NCI-H1105 treated with DMSO at 0.1 percent for 48 hours (cell line): Measurements from ENCODE around the gene NSMCE4A.
"Not testable (repeated sequence)": the region's sequence is repeated elsewhere in the genome, so short reads cannot be mapped to it uniquely, and the experiment has no call there.

Experiments
- DNase-seq: peaks from one replicate; lab custom pipeline; 2025; lab: John Stamatoyannopoulos, UW

Gene NSMCE4A

GRCh38 chr10:121935702-121936101, 39.3 kb downstream of the NSMCE4A start:
- DNase-seq = no peak

GRCh38 chr10:121930268-121931085, 44.5 kb downstream of the NSMCE4A start:
- DNase-seq = not testable (repeated sequence)

DNA sequence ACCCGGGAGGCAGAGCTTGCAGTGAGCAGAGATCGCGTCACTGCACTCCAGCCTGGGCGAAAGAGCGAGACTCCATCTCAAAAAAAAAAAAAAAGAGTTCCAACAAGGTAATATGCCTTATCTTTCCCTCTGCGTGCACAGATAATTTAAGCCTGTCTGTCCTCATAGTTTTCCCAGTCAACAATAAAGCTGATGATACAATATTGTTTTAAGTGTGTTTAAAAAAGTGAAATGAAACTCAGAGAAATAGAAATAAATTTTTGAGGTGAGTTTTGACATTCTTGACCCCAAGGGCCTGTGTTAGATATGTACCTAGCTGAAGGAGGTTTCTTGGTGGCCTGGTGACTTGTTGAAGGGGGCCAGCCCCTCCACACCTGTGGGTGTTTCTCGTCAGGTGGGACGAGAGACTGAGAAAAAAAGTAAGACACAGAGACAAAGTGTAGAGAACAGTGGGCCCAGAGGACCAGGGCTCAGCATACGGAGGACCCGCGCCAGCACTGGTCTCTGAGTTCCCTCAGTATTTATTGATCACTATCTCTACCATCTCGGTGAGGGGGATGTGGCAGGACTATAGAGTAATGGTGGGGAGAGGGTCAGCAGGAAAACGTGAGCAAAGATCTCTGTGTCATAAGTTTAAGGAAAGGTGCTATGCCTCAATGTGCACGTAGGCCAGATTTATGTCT, 45.3 kb downstream of the NSMCE4A start:
- not testable (repeated sequence) for DNase-seq

- DNase-seq = no peak
These were observed 46.5 kb downstream of the NSMCE4A start for GRCh38 chr10:121928528-121928884.

GRCh38 chr10:121927841-121928527, 47.0 kb downstream of the NSMCE4A start, which contains the start of gene ATE1:
TSS of gene ATE1 (minus strand) at chr10:121928031. CDS start at chr10:121927949, 82 bp downstream.
- peak; percentile 81 for DNase-seq

DNA sequence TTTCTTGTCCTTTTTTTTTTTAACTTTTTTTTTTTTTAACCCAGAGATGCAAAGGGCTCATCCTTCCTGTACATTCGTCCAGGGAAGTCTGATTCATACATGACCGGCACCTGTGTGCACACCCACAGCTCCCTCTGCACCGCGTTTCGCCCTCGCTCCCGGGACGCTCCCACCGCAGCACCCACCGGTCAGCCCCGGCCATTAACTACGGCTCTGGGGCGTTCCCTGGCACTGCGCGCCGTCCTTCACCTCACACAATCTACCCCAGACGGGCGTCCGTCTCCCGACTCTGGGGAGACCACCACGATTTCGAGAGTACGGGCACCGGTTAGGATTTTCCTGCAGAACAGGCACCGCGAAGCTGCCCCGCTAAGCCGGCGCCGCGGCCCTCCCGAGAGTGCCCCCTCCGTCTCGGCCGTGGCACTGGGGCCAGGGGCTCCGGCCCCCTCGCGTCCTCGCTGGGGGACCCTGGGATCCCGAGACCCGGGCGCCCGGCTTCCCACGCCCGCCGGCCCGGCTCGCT, 47.6 kb downstream of the NSMCE4A start:
- DNase-seq = peak; percentile 28

DNA sequence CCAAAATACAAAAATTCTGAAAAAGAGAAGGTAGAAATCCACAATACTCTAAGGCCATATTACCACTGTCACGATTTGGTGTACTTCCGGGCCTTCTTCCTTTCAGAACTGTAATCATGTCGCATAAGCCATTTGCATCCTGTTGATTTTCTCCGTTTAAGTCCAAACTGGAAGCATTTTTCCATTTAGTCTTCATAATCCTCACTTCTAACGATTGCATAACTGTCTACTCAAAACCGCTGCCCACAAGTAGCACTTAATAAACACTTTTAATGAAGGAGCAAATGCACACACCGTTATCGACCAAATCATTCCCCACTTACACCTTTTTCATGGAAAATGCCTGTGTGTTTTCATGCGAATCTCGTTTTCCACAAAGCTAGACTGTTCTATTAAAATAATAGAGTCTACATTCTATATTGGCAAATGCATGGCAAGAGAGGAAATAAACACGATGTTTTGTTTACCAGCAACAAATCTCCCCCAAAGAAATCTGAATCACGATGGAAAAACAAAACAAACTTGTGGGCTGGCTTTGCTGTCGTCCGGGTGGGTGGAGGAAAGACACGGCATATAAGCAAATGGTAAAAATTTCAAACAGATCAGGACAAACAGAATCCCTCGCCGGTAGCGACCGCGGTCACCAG, 48.2 kb downstream of the NSMCE4A start:
- DNase-seq = no peak

DNA sequence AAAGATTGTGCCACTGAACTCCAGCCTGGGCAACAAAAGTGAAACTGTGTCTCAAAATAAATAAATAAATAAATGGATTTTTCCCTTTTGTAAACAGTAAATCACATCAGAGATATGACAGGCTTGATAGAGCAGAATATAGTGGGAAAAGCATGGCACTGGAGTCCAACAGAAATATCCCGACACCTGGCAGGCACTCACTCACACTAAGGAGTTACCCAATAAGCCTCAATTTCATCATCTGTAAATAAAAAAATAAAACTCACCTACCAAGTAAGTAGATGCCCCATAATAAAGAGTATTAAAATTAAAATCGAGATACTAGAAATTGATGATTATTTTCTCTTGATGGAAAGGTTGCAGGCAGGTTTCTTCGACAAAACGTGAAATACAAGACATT, 48.9 kb downstream of the NSMCE4A start:
- DNase-seq = no peak

DNA sequence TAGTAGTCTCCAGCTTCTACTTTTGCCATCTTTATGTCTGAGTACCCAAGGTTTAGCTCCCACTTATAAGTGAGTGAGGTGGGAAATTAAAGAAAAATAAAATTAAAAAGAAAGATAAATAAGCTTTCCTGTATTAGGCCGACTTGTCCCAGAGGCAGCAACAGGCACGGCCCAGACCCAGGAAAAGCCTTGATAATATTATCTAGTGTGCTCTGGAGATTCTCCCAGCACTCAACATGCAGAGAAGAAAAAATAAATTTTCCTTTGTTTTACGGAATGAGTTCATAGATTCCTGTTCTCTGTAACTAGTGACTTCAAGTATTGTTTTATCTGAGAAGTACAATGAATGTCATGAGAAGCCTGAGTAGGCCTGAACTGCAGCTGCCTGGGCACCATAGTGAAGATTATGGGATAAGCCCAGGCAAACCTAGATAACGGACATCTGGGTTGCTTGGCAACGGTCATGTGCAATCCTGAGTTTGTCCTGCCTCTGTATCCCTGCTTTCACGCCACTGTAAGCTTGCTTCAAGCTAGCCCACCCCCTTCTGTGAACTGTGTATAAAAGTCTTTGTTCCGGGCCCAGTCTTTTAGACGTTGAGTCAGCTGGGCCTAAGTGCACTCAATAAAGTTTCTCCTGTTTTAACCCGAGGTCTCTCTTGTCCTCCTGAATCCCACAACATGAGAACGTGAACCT, 53.6 kb downstream of the NSMCE4A start:
- no peak for DNase-seq

DNA sequence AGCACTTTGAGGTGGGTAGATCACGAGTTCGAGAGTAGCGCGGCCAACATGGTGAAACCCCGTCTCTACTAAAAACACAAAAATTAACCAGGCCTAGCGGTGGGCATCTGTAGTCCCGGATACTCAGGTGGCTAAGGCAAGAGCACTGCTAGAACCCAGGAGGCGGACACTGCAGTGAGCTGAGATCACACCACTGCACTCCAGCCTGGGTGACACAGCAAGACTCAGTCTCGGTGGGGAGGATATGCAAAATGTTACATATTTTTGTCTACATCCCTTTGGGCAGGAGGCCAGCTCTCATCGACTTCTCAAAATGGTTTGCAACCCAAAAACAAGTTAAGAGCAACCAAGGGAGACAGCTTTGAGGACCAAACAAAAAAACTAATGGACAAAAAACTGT, 55.4 kb downstream of the NSMCE4A start:
- no peak for DNase-seq

- not testable (repeated sequence) for DNase-seq
These were observed 56.2 kb downstream of the NSMCE4A start for GRCh38 chr10:121918800-121919199.

DNA sequence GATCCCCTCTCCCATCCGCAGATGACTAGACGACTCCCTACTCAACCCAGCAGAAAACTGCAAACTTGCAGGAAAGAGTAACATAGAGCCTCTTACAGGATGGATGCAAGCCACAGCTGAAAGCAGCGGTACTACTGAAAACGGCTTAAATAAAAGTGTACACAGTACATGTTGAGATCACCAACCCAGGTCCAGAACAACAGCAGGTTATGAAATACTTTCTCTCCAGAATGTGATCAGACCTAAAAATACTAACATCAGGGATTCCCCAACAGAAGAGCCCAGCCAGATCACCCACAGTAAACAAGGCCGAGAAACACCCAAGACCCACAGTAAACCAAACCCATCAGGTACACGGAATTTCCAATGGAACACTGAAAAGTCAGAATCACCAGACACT, 60.4 kb downstream of the NSMCE4A start:
- no peak for DNase-seq

DNA sequence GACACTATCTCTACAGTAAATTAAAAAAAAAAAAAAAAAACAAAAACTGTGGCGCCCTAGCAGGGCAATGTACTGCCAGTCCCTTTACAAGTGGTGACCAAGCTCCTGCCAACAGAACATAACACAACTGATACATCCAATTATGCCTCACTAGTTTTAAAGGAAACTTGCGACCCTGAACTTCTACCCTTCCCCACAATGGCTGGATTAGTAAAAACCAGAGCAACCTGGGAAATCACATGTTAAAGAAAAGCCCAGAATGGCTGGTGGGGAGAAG, 63.7 kb downstream of the NSMCE4A start:
- DNase-seq = no peak

DNA sequence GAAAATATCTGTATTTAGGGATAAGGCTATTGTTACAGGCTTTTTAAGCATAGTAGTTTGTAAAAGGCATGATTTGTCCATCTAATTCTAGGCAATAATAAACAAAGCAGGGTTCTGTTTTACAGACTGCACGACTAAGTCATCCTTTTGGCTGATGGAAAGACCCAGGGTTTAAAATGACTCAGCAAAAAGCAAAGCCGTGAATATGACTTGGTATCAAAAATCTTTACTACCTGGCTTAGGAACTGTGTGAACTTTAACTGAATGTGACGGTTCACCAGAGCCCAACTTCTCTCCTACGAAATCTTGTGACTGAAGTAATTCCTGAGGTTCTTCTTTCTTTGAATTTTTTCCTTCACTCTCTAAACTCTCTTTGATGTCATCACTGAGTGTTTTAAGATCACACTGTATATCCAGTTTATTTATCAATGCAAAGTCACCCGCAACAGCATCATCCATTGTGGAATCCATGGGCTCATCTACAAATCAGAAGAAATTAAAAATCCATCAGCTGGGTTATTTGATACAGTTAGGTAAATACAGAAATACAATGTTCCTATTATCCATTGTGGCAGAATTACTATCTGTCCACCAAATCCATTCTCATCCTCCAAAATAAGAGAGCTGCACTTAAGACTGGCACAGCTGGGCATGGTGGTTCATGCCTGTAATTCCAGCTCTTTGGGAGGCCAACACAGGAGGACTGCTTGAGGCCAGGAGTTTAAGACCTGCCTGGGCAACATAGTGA, 64.2 kb downstream of the NSMCE4A start:
- DNase-seq = no peak
